Left colon (tissue), 2 donors: ENCODE results near the gene RAB12. TPM values are rescaled to one million over a fixed set of nuclear protein-coding genes. Genes with fewer than 3 reads are reported as not detected.
"Not testable (repeated sequence)": the region's sequence is repeated elsewhere in the genome, so short reads cannot be mapped to it uniquely, and the experiment has no call there.

Experiments
- ATAC-seq: fragments of 200-7000 bp; cut with Tn5 transposase; one replicate; pipeline ENCODE4 v1.9.1; 2020; ENCODE audit warnings: mild to moderate bottlenecking, moderate library complexity
- DNase-seq, 2 donors: peaks; one replicate each; pipeline ENCODE4 v3.0.0-alpha.2; 2020
- intact Hi-C, 2 donors: fragments of 100-400 bp; cut with DNase I in 1 of 2; cut with micrococcal nuclease in 1 of 2; formaldehyde crosslinking; loops; one replicate each; pipeline versions ENCODE4 v1.11.2 to v1.14.0; 2022; cut with DNase I, micrococcal nuclease
- total RNA-seq, 2 donors: library from RNA; stranded (reverse); fragmentation: NEBNext Ultra II Directional; extraction: Animal tissue kit (Norgen Biotek cat#: 25700); gene quantifications; one replicate each; pipeline ENCODE4 v1.2.1, GENCODE V29; 2021
- donor health status: DM: no; HTN: no; CAD: no.
- donor health status: DM: yes; HTN: yes; CAD: no.

The RAB12 gene
- total RNA-seq, 2 donors from 2014 or later = 15.8 to 17.4 TPM

- intact Hi-C loops = no loop called here
- DNase-seq = no peak
- ATAC-seq = no peak
Observed at GRCh38 chr18:8631265-8631664, 22.0 kb downstream of the RAB12 start.

- intact Hi-C loops = no loop called here
- ATAC-seq (no peak), DNase-seq (no peak)
Observed at GRCh38 chr18:8632386-8632785, 23.1 kb downstream of the RAB12 start.

- intact Hi-C loops = no loop called here
- ATAC-seq (no peak), DNase-seq (no peak)
Observed at GRCh38 chr18:8634508-8634907, 25.3 kb downstream of the RAB12 start.

GRCh38 chr18:8635087-8635486 lies 25.9 kb downstream of the RAB12 start:
- ATAC-seq = no peak
- intact Hi-C loops = no loop called here
- DNase-seq = no peak

- ATAC-seq (no peak), DNase-seq (no peak)
- intact Hi-C loops = no loop called here
Observed at GRCh38 chr18:8639762-8640161, 30.5 kb downstream of the RAB12 start.

GRCh38 chr18:8643326-8643878 lies 34.2 kb downstream of the RAB12 start:
- DNase-seq (no peak), ATAC-seq (no peak)
- intact Hi-C loops = no loop called here

GRCh38 chr18:8647359-8647758 lies 38.1 kb downstream of the RAB12 start:
- intact Hi-C loops, ATAC-seq: not testable (repeated sequence)

GRCh38 chr18:8651478-8652261 lies 42.4 kb downstream of the RAB12 start:
- intact Hi-C loops = loop anchor here in 1 of 2 donors (5.0 kb wide), 1 partner anchor 336 kb away; no protein-coding TSS in a partner anchor
- not testable (repeated sequence) for ATAC-seq

More at GRCh38 chr18:8647359-8647758, 38.1 kb downstream of the RAB12 start:
- DNase-seq = not testable (repeated sequence)

GRCh38 chr18:8654503-8655451 lies 45.5 kb downstream of the RAB12 start:
- DNase-seq (no peak), ATAC-seq (peak; percentile 36)
- intact Hi-C loops = loop anchor here in 1 of 2 donors (5.0 kb wide), 1 partner anchor 333 kb away; no protein-coding TSS in a partner anchor

More at GRCh38 chr18:8651478-8652261, 42.4 kb downstream of the RAB12 start:
- DNase-seq = not testable (repeated sequence)

GRCh38 chr18:8656232-8656631 lies 47.0 kb downstream of the RAB12 start:
- intact Hi-C loops = no loop called here
- no peak for DNase-seq
- ATAC-seq = no peak

GRCh38 chr18:8657050-8657820 lies 48.0 kb downstream of the RAB12 start:
- intact Hi-C loops = no loop called here
- DNase-seq = no peak
- no peak for ATAC-seq

- DNase-seq (no peak), ATAC-seq (no peak)
- intact Hi-C loops = no loop called here
Observed at GRCh38 chr18:8657873-8658470, 48.7 kb downstream of the RAB12 start.

- no peak for DNase-seq
- ATAC-seq = no peak
- intact Hi-C loops = no loop called here
Observed at GRCh38 chr18:8658858-8659485, 49.7 kb downstream of the RAB12 start.

GRCh38 chr18:8659609-8660242 lies 50.5 kb downstream of the RAB12 start:
- no peak for ATAC-seq
- no peak for DNase-seq
- intact Hi-C loops = no loop called here

- no peak for DNase-seq
- intact Hi-C loops = no loop called here
- ATAC-seq = no peak
Observed at GRCh38 chr18:8660316-8660715, 51.1 kb downstream of the RAB12 start.

GRCh38 chr18:8661754-8662559 lies 52.7 kb downstream of the RAB12 start:
- peak; percentile 65 for ATAC-seq

More at GRCh38 chr18:8661754-8662559, 52.7 kb downstream of the RAB12 start:
- DNase-seq = peak in 1 of 2 donors; percentile 26
- intact Hi-C loops = no loop called here
